ENCODE data around the gene ENTPD7.
"Not testable (repeated sequence)": the region's sequence is repeated elsewhere in the genome, so short reads cannot be mapped to it uniquely, and the experiment has no call there.

The ENTPD7 gene

GRCh38 chr10:99619090-99619800 lies 40.1 kb upstream of the ENTPD7 start:
- TF ChIP-seq CTCF (IDR thresholded peaks at IDR 0.05; ENCODE audit: insufficient read depth, missing control alignments), result no peak
- FAIRE-seq, result no peak
- DNase-seq (ENCODE audit: insufficient read length, low spot score), result no peak

- FAIRE-seq (peak; percentile 53), DNase-seq (ENCODE audit: insufficient read length, low spot score) (peak; percentile 65)
- no peak for TF ChIP-seq CTCF (IDR thresholded peaks at IDR 0.05; ENCODE audit: insufficient read depth, missing control alignments)
Measured at GRCh38 chr10:99619851-99620710, 39.2 kb upstream of the ENTPD7 start, which contains the start of gene SLC25A28. TSS of gene SLC25A28 (minus strand) at chr10:99620439. CDS start at chr10:99620335, 104 bp downstream.

- DNase-seq (ENCODE audit: insufficient read length, low spot score) (peak; percentile 58), FAIRE-seq (no peak)
- TF ChIP-seq CTCF (IDR thresholded peaks at IDR 0.05; ENCODE audit: insufficient read depth, missing control alignments), result no peak
Measured at GRCh38 chr10:99620711-99621453, 38.4 kb upstream of the ENTPD7 start.

- DNase-seq (ENCODE audit: insufficient read length, low spot score) (no peak), FAIRE-seq (no peak)
- no peak for TF ChIP-seq CTCF (IDR thresholded peaks at IDR 0.05; ENCODE audit: insufficient read depth, missing control alignments)
Measured at GRCh38 chr10:99621454-99622251, 37.7 kb upstream of the ENTPD7 start.

- DNase-seq (ENCODE audit: insufficient read length, low spot score) (no peak), FAIRE-seq (no peak)
- no peak for TF ChIP-seq CTCF (IDR thresholded peaks at IDR 0.05; ENCODE audit: insufficient read depth, missing control alignments)
Measured at GRCh38 chr10:99623919-99624318, 35.4 kb upstream of the ENTPD7 start.

GRCh38 chr10:99625124-99625523 lies 34.2 kb upstream of the ENTPD7 start:
- FAIRE-seq; DNase-seq (ENCODE audit: insufficient read length, low spot score): not testable (repeated sequence)
